Stimulated activated CD8-positive, alpha-beta memory T cell treated with anti-CD3 and anti-CD28 coated beads, Interleukin-2, amount 100 ng/mL, for 48 hours (primary cell): Measurements from ENCODE around the gene PTTG1.

Experiments
- DNase-seq, 2 donors: peaks; one replicate each; pipeline ENCODE4 v3.0.0-alpha.2; 2020; ENCODE audit warnings: low read depth in 2 of 2

The PTTG1 gene

DNA sequence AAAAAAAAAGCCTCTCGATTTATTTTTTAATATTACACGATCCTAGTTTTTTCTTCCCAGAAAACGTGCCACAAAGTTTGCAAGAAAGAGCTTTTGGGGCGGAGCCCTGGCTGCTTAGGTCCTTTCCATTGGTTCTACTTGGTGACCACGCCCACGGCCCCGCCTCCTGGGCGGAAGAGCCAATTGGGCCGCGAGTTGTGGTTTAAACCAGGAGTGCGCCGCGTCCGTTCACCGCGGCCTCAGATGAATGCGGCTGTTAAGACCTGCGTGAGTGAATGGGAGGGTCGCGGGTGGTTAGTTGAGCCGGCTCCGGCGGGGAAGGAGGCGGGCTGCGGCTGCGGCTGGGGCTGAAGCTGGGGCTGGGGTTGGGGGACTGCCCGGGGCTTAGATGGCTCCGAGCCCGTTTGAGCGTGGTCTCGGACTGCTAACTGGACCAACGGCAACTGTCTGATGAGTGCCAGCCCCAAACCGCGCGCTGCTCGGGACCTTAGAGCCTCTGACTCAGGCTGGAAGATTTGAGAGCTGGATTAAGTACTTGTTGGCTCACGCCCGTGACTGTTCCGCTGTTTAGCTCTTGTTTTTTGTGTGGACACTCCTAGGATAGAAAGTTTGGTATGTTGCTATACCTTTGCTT is at the start of gene PTTG1:
TSS of gene PTTG1 (plus strand) at position 231 of the 634 bp plus-strand sequence. CDS start 458 bp downstream, outside the sequence.
- peak; percentile 89 to 90 for DNase-seq

DNA sequence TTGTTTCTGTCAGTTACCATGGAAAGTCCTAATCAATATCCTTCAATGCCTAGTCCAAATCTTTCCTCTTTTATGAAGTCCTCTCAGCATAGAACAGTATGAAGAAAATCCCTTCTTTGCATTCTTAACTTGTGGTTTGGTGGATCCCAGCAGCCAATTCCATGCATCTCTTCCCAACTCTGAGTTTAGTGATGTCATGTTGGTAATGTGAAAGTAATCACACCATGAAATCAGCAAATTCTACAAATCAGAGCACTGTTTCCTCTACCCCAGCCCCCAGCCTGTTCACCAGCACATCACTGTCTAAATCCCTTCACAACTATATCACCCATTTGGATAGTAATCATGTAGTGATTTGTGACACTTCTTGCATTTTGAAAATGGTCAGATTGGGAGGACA is 46.5 kb upstream of the PTTG1 start:
- DNase-seq = no peak

DNA sequence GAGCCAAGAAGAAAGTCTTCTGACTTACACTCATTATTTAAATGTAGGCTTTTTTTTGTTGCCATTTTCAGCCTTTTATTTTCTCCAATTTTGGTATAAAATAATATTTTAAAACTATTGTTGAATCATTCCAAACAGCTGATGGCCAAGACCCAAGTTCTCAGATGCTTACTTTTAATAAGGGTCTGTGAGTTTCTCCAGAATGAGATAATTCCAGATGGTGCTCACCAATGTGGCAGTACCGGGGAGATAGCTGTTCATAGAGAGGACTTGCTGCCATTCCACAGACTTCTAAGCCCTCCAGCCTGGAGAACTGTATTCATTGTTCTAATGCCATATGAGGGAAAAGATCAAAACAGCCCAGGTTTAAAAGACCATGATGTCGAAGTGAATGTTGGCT is 46.0 kb upstream of the PTTG1 start:
- no peak for DNase-seq

DNA sequence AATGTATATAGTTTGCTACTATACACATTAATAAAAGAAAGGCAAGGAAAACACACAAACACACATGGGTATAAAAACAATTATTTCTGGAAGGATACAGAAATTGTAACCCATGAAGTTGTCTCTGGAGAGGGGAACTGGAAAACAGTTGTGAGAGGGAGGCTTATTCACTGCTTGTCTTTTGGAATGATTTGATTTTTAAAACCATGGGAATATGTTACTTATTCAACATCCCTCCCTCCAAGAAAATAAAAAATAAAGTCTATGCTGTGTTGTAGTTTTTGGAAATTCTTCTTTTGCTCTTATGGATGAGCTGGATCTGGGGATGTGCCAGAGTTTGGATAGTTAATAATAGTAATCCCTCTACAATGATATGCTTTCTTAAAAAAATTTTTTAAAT is 45.2 kb upstream of the PTTG1 start:
- no peak for DNase-seq

DNA sequence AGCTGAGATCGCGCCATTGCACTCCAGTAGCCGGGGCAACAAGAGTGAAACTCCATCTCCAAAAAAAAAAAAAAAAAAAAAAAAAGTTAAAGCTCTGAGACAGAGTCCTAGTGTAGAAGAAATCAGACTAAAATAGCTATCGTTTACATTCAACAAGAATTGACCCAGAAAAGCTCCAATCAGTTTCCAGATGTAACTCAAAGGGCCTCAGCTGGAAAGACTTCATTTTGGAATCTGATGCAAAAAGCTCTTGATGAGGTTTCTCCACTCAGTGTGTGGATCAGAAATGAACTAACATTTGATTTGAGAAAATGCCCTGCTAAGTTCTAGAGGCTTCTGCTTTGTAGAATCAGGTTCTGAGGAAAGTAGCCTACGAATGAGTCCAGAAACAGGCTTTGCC is 44.0 kb upstream of the PTTG1 start:
- DNase-seq = no peak

DNA sequence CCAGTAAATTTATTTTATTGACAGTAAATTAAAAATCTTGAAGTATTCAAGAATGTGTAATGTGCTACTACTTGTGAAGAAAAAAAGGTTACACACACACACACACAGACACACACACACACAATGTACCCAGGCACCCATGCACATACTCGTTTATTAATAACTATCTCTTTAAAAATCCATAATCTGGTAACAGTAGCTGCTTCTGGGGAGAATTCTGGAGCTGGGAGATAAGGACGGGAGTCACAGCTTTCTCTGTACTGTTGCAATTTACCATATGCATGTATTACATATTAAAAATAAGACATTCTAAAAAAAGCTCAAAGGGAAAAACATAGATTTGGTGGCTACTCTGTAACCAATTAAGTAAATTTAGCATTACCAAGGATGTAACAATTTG is 43.3 kb upstream of the PTTG1 start:
- DNase-seq = no peak

DNA sequence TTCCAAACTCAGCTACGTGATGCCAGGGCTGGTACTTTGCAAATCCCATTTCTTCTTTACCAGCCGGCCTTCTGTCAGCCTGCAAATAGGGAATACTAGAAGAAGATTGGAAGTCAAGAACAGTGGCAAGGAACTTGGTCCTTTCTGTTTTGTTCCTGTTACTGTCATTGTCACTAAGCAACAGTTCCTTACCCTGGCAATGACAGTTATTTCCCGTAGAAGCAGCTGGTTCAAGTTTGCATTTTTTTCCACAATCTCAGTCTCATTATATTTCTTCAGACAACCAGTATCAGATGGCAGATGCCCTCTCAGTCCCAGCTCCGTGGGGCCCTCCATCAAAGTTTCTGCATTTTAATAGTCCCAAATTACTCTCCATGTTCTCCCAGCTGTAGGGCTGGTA is 42.1 kb upstream of the PTTG1 start:
- DNase-seq = no peak

DNA sequence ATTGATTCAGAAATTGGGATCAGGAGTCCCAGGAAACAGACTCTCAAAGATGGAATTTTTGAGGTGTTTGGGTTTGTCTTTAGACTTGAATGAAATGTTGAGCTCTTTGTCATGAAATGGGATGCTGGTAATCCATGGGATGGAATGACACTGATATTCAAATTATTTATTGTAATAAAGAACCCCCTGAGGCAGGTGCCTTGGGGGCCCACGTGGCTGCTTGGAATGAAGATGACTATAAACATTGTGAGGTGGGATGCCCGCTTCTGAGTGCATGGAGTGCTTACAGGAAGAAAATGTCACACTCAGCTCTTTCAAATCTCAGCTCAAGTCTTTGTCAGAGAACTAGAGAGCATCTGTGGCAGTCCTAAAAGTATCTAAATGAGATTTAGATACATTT is 41.6 kb upstream of the PTTG1 start:
- DNase-seq = no peak

DNA sequence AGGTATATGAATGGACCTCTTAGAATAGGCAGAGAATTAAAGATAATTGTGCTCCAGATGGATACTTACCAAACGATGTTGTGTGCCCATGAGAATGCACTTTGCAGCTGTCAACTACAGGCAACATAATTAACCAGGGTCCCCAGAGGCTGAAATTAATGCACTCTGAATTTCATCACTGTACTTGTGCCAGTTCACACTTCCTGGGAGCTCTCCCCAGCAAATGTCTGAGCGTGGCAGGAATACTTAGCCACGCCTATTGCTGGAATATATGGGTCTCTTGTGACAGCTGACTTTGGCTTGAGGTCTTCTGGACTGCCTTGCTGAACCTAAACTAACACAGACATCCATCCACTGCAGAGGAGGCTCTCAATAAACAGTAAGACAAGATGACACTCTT is 39.3 kb upstream of the PTTG1 start:
- no peak for DNase-seq

DNA sequence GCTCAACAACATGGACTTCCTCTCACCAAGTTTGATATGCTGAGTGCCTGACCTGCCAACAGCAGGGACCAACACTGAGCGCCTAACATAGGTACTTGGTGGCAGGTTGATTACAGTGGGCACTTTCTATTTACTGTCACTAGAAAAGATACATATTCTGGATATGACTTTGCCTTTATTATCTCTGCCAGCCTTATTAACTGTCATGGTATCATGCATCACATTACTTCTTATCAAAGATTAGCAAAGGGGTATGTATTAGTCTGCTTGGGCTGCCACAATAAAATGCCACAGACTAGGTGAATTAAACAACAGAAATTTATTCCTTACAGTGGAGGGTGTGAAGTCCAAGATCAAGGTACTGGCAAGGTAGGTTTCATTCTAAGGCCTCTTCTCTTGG is 37.0 kb upstream of the PTTG1 start:
- no peak for DNase-seq

DNA sequence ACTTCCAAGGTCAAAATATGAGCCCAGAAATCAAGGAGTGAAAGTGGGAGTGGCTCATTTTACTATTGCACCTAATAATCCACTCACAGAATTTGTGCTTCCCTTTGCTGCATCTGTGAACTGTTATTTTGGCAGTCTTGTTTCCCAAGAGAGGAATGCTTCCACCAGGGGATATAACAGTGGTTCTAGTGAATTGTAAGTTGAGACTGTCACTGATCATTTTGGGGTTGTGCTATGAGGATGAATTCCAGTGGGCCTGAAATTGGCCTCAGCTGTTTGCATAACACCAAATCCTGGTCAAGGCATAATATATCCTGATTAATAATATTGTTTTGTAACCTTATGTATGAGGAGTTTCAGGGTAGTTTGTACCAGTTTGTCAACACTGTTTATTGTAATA is 36.2 kb upstream of the PTTG1 start:
- no peak for DNase-seq

DNA sequence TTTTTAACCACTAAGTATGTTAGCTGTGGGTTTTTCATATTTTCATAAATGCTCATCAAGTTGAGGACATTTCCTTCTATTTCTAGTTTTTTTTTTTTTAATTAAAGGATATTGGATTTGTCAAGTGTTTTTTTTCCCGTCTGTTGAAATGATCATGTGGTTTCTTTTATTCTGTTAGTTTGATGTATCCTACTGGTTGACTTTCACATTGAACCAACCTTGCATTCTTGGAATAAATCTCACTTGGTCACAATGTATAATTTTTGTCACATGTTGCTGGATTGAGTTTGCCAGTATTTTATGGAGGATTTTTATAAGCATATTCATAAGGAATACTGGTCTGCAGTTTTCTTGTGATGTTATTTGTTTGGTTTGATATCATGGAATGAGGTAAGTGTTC is 34.2 kb upstream of the PTTG1 start:
- DNase-seq = no peak

DNA sequence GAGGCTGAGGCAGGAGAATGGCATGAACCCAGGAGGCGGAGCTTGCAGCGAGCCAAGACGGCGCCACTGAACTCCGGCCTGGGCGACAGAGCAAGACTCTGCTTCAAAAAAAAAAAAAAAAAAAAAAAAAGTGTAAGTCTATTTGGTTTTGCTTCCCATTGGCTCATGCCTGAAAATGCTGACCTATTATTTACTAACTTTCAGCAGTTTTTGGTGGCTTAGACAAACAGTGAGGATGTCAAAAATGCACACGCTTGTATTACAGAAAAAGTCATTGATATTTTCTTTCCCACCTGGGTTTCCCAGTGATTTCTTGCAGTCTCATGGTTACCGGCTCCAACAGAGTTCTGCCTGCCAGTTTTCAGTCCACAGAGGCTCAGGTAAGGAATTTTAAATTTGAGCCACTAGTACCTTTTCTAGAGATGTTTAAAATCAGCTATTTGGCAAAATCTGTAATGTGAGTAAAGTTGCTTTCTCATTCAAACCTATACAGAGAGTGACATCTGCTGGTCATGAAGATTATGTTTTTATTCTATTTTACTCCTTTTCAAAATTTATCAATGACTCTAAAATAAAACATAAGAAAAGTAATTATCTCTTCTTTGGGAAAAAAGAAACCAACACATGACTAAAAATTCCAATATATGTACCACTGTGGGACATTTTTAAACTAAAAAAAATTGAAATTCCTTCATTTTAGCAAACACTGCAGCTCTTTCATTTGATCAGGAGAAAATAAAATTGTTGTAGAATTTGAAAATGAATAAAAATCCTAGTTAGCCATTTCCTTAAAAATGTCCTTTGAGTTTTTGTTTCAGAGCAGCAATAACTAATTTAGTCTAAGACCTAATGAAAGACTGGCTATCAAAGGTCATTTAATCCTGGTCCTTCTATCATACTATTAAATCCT is 30.6 kb upstream of the PTTG1 start:
- no peak for DNase-seq

DNA sequence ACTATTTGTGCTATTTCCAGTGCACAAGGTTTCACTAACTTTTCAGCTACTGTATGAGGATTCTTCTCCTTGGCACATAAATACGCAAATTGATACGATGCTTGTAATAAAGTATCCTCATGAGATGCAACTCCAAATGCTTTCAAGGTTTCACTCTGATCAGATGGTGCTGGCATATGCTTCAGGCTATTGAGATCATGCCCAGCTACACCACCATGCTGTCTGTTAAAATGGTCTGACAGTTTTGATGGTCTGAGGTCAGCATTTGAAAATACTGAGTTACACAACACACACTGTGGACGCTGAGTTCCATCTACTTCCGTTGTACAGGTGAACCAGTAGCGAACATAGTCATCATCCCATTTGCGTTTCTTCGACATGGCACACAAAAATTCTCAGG is 26.5 kb upstream of the PTTG1 start:
- DNase-seq = no peak

DNA sequence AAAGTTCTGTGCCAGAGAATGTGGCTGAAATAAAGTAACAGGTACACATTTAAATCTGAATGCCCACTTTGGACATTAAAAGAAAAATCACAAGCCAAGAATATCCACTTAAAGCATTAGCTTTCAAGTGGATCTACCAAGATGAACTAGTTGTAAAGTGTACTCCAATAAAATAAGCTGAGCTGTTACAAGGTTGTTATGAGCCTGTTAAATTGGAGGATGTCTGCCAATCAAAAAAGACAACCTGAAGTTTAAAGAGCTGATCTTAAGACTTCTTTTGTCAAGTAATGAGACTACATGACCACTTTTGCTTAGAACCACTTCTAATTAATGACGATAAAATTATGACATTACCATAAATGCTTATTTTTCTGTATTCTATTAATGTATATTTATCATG is 24.2 kb upstream of the PTTG1 start:
- no peak for DNase-seq

DNA sequence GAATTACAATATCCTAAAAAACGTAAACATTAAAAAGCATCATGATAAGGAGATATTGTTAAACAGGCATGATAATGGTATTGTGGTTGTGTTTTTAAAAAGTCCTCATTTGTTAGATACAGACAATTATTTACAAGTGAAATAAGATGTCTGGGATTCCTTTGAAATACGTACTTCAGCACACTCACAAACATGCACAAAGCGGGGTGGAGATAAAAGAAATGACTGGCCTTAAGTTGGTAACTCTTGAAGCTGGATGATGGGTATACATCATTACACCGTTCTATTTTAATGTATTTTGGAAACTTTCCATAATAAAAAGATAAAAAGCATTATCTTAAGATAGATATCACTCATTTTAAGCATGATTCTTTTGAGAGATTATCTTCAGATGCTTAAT is 22.8 kb upstream of the PTTG1 start:
- DNase-seq = no peak

DNA sequence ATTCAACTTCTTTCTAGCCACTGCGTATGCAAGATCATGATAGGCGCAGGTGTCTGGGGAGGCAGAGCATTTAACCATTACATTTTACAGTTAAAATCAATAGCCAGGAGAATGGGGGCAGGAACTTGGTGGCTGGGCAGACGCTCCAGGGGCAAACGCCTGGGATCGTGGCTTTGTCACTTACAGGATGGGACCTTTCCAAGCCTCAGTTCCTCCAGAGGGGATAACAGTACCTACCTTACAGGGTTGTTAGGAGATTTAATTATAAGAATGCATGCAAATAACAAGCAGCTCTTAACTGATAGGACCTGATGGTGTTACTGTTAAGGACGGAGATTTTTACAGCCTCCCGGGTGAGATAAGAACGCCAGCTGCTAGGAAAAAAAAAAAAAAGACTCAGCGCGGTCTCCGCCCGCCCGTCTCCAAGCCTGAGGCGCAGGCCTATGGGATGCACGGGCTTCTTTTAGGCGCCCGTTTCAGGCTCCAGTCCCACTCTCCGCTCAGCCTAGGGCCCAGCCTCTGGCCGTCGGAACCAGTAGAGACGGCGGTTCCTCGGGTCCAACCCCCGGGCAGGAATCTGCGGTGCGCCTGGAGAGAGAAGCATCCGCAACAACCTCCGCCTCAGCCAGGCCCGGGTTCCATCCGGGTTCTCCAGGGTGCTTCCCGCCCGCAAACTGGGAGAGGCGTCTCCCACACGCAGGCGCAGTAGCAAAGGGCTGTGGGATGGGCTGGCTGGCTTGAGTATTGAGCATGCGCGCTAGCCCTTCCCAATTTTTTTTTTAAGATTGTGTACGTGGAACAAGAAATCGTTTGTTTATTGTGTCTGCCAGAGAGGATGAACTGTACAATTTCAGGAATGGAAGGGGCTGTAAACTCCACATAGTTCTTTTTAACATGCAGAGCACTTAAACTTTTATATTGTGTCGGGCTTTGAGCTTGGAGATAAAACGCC is 22.0 kb upstream of the PTTG1 start, which contains the start of gene FAM200C:
TSS of gene FAM200C (minus strand) at position 653 of the 952 bp plus-strand sequence. CDS start 4,564 bp downstream, outside the sequence.
- peak; percentile 65 to 66 for DNase-seq

DNA sequence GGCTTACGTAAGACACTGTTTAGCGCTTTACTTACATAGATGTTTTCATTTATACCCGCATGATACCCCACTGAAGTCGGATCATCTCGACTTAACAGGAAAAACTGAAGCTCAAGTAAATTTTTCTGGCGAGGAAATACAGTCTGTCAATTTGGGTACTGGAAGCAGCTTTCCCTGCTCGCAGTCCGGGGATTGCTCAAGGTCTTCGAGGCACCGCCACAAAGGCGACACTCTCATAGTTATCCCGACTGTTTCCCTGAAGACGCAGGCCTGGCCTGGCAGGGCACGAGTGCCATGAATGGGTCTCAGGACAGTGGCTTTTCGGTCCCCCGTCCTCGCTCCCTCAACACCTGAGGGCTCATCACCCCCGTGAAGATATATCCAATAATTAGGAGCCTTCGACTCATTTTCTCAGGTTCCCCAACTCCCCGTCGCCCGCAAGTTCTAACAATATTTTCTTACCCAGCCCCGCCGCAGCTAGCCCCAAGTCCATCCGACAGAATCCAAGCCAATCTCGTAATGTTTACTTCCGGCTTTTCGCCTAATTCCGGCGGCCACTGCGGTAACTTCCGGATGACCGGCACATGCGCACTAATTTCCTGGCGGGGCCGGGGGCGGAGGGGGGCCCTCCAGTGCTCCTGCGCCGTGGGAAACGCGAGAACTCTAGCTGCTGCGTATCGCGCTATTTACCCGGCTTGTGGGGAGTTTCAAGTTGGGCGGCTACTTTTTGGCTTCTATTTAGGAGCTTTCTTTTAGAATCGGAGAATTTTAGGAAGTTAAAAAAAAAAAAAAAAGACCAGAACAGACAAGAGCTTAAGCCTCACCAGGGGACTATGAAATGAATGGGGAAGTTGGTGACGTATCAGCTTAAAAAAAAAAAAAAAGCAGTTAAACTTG is 2.8 kb upstream of the PTTG1 start, which contains the start of gene SLU7:
TSS of gene SLU7 (minus strand) at position 521 of the 897 bp plus-strand sequence. CDS start 3,787 bp downstream, outside the sequence.
- DNase-seq = peak; percentile 88 to 90

DNA sequence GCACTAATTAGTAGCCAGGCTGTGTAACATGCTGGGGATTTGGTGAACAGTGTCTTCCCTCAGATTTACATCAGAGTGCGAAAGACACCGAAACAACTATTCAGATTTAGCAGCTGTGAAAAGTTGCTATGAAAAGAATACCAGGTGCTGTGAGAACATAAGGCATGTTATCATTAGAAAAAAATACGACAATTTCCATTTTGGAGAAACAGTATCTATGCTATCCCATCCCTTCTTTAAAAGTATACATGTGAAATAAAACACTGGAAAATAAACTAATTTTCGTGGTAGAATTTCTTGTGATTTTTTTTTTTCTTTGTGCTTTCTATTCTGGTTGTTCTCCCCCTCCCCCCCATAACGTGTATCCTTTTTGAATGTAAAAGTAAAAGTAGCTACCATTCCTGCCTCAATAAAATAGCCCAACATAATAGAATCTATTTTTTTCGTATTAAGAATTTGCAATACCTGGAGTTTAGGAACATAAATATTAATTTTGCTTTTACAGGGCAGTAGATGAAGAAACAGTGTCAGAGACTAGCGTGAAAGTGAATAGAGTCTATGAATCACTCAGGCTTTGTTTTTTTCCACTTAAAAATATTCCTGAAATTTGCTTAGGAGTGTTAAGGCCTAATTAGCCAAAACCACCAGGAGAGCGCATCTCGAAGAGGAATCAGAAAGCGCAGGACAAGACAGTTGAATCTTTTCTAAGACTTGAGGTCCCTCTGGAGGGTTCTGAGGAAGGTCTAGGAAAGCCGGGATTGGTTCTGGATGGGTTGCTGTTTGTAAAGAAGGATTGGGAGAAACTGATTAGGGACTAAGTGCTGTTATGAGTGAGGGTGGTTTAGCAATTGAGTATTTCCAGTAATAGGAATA is 2.0 kb upstream of the PTTG1 start:
- no peak for DNase-seq

DNA sequence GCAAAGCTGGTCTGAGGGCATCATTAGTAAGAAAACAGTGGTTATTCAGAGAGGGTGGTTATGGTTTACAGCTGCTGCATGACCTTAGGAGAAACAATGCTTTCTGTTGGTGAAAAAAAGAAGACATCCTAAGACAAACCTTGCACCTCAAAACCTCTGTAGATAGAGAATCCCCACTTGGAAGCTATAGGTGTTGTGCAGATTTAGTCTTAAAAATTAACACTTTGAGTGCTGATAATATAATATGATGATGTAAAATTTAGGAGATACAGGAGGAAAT is 1.4 kb upstream of the PTTG1 start:
- no peak for DNase-seq
